Mesenchymal stem cell (in vitro differentiated cells and primary cell): Measurements from ENCODE around the gene DCHS1.

Source experiments
- DNase-seq: peaks from one replicate; pipeline ENCODE4 v3.0.0-alpha.2; 2013
- H2AFZ ChIP-seq: one replicate; pipeline ENCODE4 v1.6.1; 2013; ENCODE audit warnings: low read depth, mild to moderate bottlenecking, control low read depth, inconsistent platforms, low read length, moderate library complexity
- H2AK5ac ChIP-seq: 2 replicates; pipeline ENCODE4 v1.6.1; 2013; ENCODE audit warnings: low read length, moderate library complexity, mild to moderate bottlenecking, inconsistent platforms; ENCODE audit not compliant: severe bottlenecking
- H2BK120ac ChIP-seq: one replicate; pipeline ENCODE4 v1.6.1; 2013; ENCODE audit warnings: low read depth, mild to moderate bottlenecking, inconsistent platforms, low read length, moderate library complexity
- H2BK12ac ChIP-seq, 2 experiments: one replicate each; pipeline ENCODE4 v1.6.1; 2013; ENCODE audit warnings: inconsistent platforms in 2 of 2, low read length in 2 of 2, mild to moderate bottlenecking in 2 of 2, moderate library complexity in 2 of 2, control low read depth in 1 of 2
- H2BK15ac ChIP-seq: one replicate; pipeline ENCODE4 v1.6.1; 2013; ENCODE audit warnings: mild to moderate bottlenecking, low read depth, inconsistent platforms; ENCODE audit not compliant: poor library complexity, severe bottlenecking
- H2BK5ac ChIP-seq: 2 replicates; pipeline ENCODE4 v1.6.1; 2013; ENCODE audit warnings: low read depth, mild to moderate bottlenecking, low read length, control low read depth, inconsistent platforms; ENCODE audit not compliant: poor library complexity, severe bottlenecking
- H3K14ac ChIP-seq, 2 experiments: one replicate each; pipeline ENCODE4 v1.6.1; 2013; ENCODE audit warnings: inconsistent platforms in 2 of 2, low read length in 2 of 2, control low read depth in 1 of 2, mild to moderate bottlenecking in 1 of 2, moderate library complexity in 1 of 2
- H3K18ac ChIP-seq, 2 experiments: one replicate each; pipeline ENCODE4 v1.6.1; 2013; ENCODE audit warnings: inconsistent platforms in 2 of 2, low read length in 2 of 2, control low read depth in 1 of 2, low read depth in 1 of 2, mild to moderate bottlenecking in 1 of 2
- H3K23ac ChIP-seq, 2 experiments: one replicate each; pipeline ENCODE4 v1.6.1; 2013; ENCODE audit warnings: inconsistent platforms in 2 of 2, low read length in 2 of 2, mild to moderate bottlenecking in 2 of 2, moderate library complexity in 2 of 2, control low read depth in 1 of 2
- H3K27ac ChIP-seq: 2 replicates; pipeline ENCODE4 v1.5.1; 2013; ENCODE audit warnings: mild to moderate bottlenecking, moderate library complexity, low read length, control low read depth, inconsistent platforms; ENCODE audit not compliant: poor library complexity, severe bottlenecking
- H3K27me3 ChIP-seq, 2 experiments: 2 replicates each; pipeline versions ENCODE4 v1.6.1 to v1.7.0; 2013; ENCODE audit warnings: low read length in 2 of 2, mild to moderate bottlenecking in 2 of 2, moderate library complexity in 2 of 2, control low read depth in 1 of 2, inconsistent platforms in 1 of 2; ENCODE audit not compliant: control insufficient read depth in 1 of 2, insufficient read depth in 1 of 2
- H3K36me3 ChIP-seq, 2 experiments: 2 replicates each; pipeline versions ENCODE4 v1.6.1 to v1.7.0; 2013; ENCODE audit warnings: low read length in 2 of 2, control low read depth in 1 of 2, inconsistent platforms in 1 of 2, low read depth in 1 of 2, mild to moderate bottlenecking in 1 of 2; ENCODE audit not compliant: insufficient read depth in 2 of 2, control insufficient read depth in 1 of 2
- H3K4ac ChIP-seq, 2 experiments: one replicate each; pipeline ENCODE4 v1.6.1; 2013; ENCODE audit warnings: inconsistent platforms in 2 of 2, low read length in 2 of 2, mild to moderate bottlenecking in 2 of 2, moderate library complexity in 2 of 2, control low read depth in 1 of 2, low read depth in 1 of 2
- H3K4me1 ChIP-seq: 2 replicates; pipeline ENCODE4 v1.6.1; 2013; ENCODE audit warnings: low read depth, low read length, control low read depth; ENCODE audit not compliant: control insufficient read depth, insufficient read depth
- H3K4me2 ChIP-seq: 2 replicates; pipeline ENCODE4 v1.6.1; 2013; ENCODE audit warnings: low read length, mild to moderate bottlenecking, inconsistent platforms; ENCODE audit not compliant: poor library complexity, severe bottlenecking
- H3K4me3 ChIP-seq, 2 experiments: 2 replicates each; pipeline versions ENCODE4 v1.5.1 to v1.7.0; 2013; ENCODE audit warnings: low read length in 2 of 2, mild to moderate bottlenecking in 2 of 2, control low read depth in 1 of 2, low read depth in 1 of 2; ENCODE audit not compliant: insufficient read depth in 1 of 2
- H3K79me1 ChIP-seq: replicated peaks from 2 replicates; pipeline ENCODE4 v1.6.1; 2013; ENCODE audit warnings: mild to moderate bottlenecking, control low read depth, low read length, inconsistent platforms; ENCODE audit not compliant: poor library complexity, severe bottlenecking
- H3K9ac ChIP-seq: 2 replicates; pipeline ENCODE4 v1.7.0; 2013; ENCODE audit warnings: mild to moderate bottlenecking, low read length, moderate library complexity
- H3K9me3 ChIP-seq: 2 replicates; pipeline ENCODE4 v1.7.0; 2013; ENCODE audit warnings: mild to moderate bottlenecking, low read length; ENCODE audit not compliant: control insufficient read depth
- H4K8ac ChIP-seq: one replicate; pipeline ENCODE4 v1.6.1; 2013; ENCODE audit warnings: inconsistent platforms, mild to moderate bottlenecking, low read length, moderate library complexity
- H4K91ac ChIP-seq: one replicate; pipeline ENCODE4 v1.6.1; 2013; ENCODE audit warnings: mild to moderate bottlenecking, low read length, inconsistent platforms
- WGBS: methylation state at CpG from one replicate; pipeline ENCODE4 v1.1.7; 2013; ENCODE audit warnings: mixed read lengths; 5-methylcytosine and 5-hydroxymethylcytosine counted together

DCHS1 gene

GRCh38 chr11:6578134-6578533 is 77.5 kb downstream of the DCHS1 start:
- Histone ChIP-seq H2BK15ac (no peak overlapping the region), H2BK120ac (no peak overlapping the region), H2BK5ac (no peak overlapping the region), H3K4me3 (no peak overlapping the region), H3K18ac (no peak overlapping the region), H2AFZ (no peak overlapping the region), H3K27ac (no peak overlapping the region), H3K4me1 (peaks cover 5% of the 10 kb centered on the region), H4K8ac (no peak overlapping the region), H2BK12ac (no peak overlapping the region), H3K4ac (no peak overlapping the region), H3K4me2 (no peak overlapping the region), H3K9me3 (no peaks in the 10 kb centered on the region), H3K14ac (no peak overlapping the region), H2AK5ac (no peak overlapping the region), H3K27me3 (no peaks in the 10 kb centered on the region), H4K91ac (no peak overlapping the region), H3K36me3 (peaks cover 8 to 14% of the 10 kb centered on the region in 2 experiments), H3K23ac (no peak overlapping the region), H3K9ac (no peak overlapping the region), H3K79me1 (peaks cover 6% of the 10 kb centered on the region)
- DNase-seq, result no peak
- no CpG with 5 or more reads among the region's 1 CpG for WGBS

GRCh38 chr11:6576471-6577373 is 78.9 kb downstream of the DCHS1 start:
- Histone ChIP-seq H2BK12ac (no peak overlapping the region), H3K4me3 (peak overlapping the region in 1 of 2 experiments; percentile 40), H2AK5ac (no peak overlapping the region), H3K9ac (peak overlapping the region; percentile 57), H2BK15ac (no peak overlapping the region), H2BK120ac (no peak overlapping the region), H3K4me1 (peaks cover 6% of the 10 kb centered on the region), H2BK5ac (no peak overlapping the region), H3K27ac (no peak overlapping the region), H2AFZ (no peak overlapping the region), H3K18ac (peak overlapping the region in 1 of 2 experiments; percentile 4), H3K27me3 (no peaks in the 10 kb centered on the region), H4K8ac (no peak overlapping the region), H3K9me3 (no peaks in the 10 kb centered on the region), H3K36me3 (peaks cover 8 to 15% of the 10 kb centered on the region in 2 experiments), H3K4me2 (no peak overlapping the region), H3K79me1 (peaks cover 6% of the 10 kb centered on the region), H3K4ac (no peak overlapping the region), H4K91ac (peak overlapping the region; percentile 25), H3K23ac (no peak overlapping the region), H3K14ac (peak overlapping the region in 1 of 2 experiments; percentile 41)
- peak; percentile 22 for DNase-seq
- 70% methylated on average over 5 of the region's 6 CpGs for WGBS

GRCh38 chr11:6574816-6575715 is 80.5 kb downstream of the DCHS1 start:
- Histone ChIP-seq H2BK15ac (no peak overlapping the region), H4K91ac (no peak overlapping the region), H2BK12ac (no peak overlapping the region), H3K4ac (no peak overlapping the region), H3K79me1 (peaks cover 8% of the 10 kb centered on the region), H3K9ac (no peak overlapping the region), H3K4me3 (no peak overlapping the region), H2AFZ (no peak overlapping the region), H4K8ac (no peak overlapping the region), H3K27ac (no peak overlapping the region), H2AK5ac (no peak overlapping the region), H2BK5ac (no peak overlapping the region), H3K4me1 (peaks cover 6% of the 10 kb centered on the region), H3K4me2 (no peak overlapping the region), H3K18ac (no peak overlapping the region), H3K14ac (no peak overlapping the region), H2BK120ac (no peak overlapping the region), H3K27me3 (no peaks in the 10 kb centered on the region), H3K9me3 (no peaks in the 10 kb centered on the region), H3K23ac (no peak overlapping the region), H3K36me3 (peaks cover 2 to 23% of the 10 kb centered on the region in 2 experiments)
- WGBS, result over 99% methylated on average over 6 of the region's 6 CpGs
- DNase-seq, result no peak

GRCh38 chr11:6572215-6572614 is 83.4 kb downstream of the DCHS1 start:
- Histone ChIP-seq H3K4me2 (no peak overlapping the region), H3K4ac (no peak overlapping the region), H3K36me3 (peaks cover 4 to 22% of the 10 kb centered on the region in 2 experiments), H2BK15ac (no peak overlapping the region), H3K4me3 (no peak overlapping the region), H3K18ac (no peak overlapping the region), H3K14ac (no peak overlapping the region), H2AFZ (no peak overlapping the region), H2AK5ac (no peak overlapping the region), H3K79me1 (peaks cover 4% of the 10 kb centered on the region), H3K27me3 (no peaks in the 10 kb centered on the region), H2BK5ac (no peak overlapping the region), H3K23ac (no peak overlapping the region), H4K8ac (no peak overlapping the region), H2BK120ac (no peak overlapping the region), H2BK12ac (no peak overlapping the region), H4K91ac (no peak overlapping the region), H3K4me1 (peaks cover 10% of the 10 kb centered on the region), H3K9me3 (no peaks in the 10 kb centered on the region), H3K9ac (no peak overlapping the region), H3K27ac (no peak overlapping the region)
- DNase-seq, result peak; percentile 13
- WGBS, result 100% methylated on average over 1 of the region's 2 CpGs
